Esophagus mucosa (tissue), 1 donor: ENCODE measurements around the gene CLTCL1. TPM values are rescaled to one million over a fixed set of nuclear protein-coding genes. Genes with fewer than 3 reads are reported as not detected.
A peak's percentile ranks its signal among the peaks of the same experiment; 100 is the strongest.
"Not testable (repeated sequence)": the region's sequence is repeated elsewhere in the genome, so short reads cannot be mapped to it uniquely, and the experiment has no call there.

ENCODE experiments used
- ATAC-seq: fragments of 200-7000 bp; cut with Tn5 transposase; one replicate; pipeline ENCODE4 v1.9.1; 2020
- total RNA-seq: library from RNA; stranded (reverse); gene quantifications from one replicate; pipeline ENCODE4 v1.2.4, GENCODE V29; 2023
- donor health status: DM: yes; HTN: yes; CAD: no.

CLTCL1 gene
- total RNA-seq, 1 donor from 2014 or later: 6.8 TPM

DNA sequence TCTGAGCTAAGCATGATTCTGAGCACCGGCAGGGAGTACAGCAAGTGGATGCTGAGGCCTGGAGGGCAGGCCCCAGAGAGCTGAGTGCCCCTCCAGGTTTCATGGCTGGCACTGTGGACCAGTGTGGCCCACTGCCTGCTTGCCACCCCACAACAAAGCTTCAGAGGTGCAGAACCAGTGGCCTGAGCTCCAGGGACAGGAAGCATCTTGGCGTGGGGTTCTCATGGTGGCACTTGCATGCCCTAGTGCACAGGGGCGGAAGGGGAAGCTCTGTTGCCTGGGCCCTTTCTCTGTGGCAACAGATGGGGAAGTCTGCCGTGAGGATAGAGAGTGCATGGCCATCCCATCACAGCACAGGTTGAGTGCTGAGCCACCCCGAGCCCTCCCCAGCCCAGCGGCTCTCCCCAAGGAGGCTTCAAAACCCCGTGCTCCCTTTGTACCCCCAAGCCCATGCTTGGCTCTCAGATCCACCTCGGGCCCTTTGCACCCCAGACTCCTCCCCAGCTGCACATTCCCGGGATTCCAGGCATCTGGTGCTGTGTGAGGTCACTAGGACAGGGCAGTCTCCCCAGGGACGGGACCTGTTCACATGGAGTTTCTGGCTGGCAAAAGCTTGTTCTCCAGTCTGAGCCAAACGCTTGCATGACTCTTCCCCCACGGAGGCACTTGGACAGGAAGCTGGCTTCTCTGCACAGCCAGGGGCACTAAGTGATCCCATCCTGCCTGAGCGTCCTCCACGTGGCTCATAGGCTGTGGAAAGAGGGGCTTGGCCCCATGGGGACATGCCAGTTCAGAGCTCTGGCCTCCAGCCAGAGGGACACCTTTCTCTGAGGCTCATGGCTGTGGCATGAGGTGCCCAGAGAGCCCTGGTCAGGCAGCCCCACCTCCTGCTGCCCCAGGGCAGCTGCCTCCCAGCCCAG, 117.2 kb downstream of the CLTCL1 start:
- no peak for ATAC-seq

DNA sequence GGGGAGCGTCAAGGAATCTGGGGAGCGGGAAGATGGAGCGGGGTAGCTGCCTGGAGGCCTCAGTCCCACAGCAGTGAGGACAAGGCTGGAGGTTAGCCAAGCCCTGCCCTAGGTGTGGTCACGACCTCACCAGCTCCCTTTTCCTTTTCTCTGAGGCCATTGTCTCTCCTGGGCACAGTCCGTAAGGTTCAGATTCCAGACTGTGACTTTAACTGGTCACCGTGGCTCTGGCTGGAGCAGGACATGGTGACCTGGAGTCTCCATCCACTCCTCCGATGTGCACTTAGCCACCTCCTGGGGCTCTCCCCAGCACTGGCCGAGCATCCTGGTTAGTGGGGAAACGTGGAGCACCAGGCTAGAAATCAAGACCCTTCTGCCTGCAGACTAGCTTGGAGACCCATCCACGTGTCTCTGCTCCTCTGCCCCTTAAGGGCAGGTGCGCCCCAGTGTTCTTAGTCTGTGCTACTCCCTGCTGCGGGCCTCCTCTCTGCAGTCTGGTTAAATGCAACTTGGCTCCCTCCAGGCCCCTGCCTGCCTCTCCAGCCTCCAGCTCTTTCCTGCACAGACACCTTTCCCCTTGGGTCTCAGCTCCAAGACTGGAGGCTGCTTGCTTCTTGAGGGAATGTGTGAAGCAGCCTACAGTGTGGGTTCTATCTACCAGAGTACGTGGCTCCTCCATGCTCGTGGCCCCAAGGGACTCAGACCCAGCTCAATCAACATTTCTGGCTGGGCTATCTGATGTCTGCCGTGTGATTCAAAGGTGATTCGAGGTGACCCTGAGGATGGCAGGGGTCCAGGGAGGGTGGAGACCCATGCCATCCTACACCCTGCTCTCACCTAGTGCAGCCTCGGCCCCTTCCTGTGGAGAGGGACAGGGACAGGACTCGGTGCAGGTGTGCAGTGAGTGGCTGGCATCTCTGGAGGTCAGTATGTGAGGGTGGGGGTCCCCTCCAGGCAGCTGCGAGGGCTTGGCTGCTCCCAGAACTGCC, 118.2 kb downstream of the CLTCL1 start:
- peak; percentile 3 for ATAC-seq

DNA sequence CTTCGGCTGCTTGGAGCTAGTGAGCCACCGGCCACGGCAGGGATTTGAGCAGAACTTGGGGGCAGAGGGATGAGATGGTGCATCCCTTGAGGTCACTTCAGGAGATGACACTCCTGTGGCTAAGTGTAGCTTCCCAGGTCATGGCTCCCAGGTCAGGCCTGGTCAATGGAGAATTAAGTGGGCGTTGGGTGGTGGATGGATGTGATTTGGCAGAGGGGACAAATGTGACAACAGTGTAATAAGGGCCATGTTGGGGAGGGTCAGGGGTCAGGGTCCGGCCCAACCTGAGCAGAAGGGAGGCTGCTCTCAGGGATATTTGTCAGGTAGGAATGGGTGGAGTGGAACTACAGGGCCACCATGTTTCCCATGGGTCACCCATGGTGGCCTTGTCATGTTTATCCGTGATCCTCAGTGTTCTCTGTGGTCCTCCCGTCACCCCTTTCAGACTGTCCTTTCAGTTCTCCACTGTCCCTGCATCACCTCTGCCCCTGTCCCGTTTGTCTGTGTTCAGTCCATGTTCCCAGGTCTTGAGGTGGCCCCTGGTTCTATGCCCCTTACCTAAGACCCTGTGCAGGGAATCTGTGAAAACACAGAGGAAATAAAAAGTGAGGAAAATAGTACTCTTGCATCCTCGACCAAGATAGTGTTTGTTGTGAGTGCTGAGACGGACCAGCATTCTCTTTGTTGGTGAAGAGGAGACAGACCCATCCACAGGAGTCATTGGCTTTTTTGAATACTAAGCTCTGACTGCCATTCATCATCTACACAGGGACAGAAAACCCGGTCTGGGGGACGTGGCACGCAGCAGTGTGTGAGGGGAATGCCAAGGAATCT, 119.1 kb downstream of the CLTCL1 start:
- ATAC-seq: no peak

DNA sequence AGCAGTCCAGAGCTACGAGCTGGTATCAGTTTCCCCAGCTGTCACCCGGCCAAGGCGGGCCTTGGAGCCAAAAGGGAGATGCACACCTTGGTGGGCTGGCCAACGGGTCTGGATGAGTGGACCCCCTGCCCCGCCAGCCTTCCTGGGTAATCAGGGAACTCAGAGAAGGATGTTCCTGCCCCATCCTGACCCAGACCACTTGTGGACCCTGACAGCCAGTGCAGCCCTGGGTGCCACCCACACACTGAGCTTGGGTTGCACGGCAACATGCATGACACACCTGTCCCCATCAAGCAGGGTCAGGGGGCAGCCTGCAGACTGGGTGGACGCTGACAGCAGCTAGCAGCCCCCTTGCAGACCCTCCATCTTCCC, 121.6 kb downstream of the CLTCL1 start:
- ATAC-seq: no peak

DNA sequence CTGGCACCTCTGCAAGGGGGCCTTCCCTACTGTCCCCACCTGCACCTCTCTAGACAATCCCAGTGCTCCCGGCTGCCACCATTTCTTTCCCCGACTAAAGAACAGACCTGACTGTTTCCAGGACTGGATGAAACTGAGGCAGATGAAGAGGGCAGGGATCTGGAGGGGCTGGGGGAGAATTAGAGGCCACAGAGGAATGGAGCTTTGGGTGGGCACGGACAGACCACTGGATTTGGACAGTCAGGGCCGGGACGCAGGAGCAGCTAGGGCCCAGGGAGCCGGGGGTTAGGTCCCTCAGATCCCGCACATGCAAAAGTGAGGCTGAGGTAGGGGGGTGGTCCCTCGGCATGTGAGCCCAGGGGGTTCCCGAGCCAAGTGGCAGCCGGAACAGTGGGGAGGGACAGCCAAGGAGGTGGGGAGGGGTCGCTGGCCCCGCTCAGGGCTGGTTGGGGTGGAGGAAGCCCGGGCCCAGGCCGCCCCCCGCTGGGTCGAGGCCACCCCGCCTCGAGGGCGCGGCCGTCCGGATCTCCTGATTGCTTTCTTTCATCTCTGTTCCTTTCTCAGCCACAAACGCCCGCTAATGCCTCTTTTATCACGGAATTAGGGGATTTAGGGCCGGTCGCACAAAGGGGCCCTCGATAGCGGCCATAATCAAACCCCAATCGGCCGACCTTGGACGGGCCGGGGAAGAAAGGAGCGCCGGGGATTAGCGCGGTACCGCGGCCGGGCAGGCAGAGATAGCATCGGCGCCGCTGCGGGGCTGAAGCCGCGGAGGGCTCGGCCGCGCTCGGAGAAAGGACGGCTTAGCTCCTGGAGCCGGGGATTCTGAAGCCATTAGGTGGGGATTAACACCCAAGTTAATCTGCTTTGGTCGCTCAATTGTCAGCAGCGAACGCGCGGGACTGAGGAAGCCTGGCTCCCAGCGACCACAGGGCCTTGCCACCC, 122.2 kb downstream of the CLTCL1 start:
- ATAC-seq: no peak

DNA sequence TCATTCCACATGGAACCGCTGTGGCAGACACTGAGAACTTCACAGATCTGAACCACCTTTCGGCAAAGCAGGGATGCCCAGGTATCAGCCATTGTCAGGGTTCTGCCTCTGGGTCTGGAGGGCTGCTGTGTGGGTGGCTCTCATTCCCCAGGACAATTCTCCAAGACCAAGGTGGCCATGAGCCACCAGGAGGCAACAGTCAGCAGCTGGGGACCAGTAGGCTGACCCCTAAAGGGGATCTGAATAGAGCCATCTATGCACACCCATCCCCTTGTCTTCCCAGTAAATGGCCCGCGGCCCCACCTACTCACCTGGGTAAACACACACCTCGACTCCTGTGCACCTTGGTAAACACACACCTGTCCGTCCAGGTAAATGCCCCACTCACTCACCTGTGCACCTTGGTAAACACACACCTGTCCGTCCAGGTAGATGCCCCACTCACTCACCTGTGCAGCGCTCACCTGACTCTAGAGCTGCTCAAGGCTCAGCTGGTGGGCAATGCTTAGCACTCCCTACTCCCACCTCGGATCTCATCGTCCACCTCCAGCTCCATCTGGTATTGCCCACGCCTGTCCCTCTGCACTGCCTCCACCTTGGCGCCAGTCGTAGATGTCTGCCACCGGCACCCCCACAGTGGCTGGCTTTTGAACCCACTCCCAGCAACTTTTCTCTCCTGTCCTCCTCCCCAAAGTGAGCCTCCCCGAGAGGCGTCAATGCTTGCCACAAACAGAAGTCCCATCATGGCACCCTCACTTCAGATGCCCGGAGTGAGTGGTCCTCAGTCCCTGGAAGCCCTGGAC, 123.2 kb downstream of the CLTCL1 start:
- ATAC-seq: no peak

DNA sequence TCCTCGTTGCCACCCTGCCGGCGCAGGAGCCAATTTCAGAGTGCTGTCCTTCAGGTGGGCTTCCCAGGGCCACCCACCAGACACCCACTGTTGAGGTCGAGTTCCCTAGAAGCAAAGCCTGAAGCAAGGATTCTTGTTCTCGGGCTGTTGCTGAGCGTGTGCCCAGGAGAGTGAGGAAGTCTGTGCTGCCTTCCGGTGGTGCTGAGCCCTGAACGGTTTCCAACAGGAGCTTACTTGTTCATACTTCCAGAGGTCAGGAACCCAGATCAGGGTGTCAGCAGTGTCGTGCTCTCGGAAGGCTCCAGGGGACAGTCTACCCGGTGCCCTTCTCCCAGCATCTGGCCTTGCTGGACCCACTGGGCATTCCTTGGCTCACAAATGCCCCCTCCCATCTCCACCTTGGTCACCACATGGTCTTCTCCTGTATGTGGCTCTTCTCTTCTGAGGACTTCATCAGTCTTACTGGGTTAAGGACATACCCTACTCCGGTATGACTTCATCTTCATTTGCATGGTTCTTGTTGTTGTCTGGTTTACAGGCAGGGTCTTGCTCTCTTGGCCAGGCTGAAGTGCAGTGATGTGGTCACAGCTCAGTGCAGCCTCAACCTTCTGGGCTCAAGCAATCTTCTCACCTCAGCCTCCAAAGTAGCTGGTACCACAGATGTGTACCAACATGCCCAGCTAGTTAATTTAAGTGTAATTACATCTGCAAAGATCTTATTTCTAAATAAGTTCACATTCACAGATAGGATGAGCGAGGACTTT, 124.2 kb downstream of the CLTCL1 start:
- no peak for ATAC-seq

DNA sequence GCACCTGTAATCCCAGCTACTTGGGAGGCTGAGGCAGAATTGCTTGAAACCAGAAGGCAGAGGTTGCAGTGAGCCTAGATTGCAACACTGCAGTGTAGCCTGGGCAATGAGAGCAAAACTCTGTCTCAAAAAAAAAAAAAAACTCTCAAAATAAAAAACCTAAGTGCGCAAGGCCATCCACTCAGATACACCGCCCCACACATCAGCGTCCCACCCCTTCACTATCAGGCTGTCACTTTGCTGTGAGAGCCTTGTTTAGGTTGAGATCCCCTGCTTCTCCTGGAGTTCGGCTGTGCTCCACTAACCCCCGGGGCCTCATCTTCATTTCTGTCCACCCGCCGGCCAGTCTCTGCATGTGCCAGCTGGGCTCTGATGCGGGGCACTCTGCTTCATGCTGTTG, 125.1 kb downstream of the CLTCL1 start:
- no peak for ATAC-seq

DNA sequence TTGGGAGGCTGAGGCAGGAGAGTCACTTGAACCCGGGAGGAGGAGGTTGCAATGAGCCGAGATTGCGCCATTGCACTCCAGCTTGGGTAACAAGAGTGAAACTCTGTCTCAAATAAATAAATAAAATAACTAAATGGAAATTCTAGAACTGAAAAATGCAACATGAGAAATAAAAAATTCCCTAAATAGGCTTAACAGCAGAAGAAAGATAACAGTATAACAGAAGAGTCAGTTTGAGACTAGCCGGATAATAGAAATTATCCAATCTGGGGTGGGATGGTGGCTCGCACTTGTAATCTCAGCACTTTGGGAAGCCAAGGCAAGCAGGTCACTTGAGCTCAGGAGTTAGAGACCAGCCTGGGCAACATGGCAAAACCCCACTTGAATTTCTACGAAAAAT, 127.1 kb downstream of the CLTCL1 start:
- no peak for ATAC-seq

DNA sequence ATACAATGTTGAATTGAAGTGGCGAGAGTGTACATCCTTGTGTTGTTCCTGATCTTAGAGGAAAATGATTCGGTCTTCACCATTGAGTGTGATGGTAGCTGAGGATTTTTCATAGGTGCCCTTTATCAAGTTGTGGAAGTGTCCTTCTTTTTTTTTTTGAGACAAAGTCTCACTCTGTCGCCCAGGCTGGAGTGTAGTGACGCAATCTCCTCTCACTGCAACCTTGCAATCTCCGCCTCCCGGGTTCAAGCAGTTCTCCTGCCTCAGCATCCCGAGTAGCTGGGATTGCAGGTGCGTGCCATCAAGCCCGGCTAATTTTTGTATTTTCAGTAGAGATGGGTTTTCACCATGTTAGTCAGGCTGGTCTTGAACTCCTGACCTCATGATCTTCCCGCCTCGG, 132.9 kb downstream of the CLTCL1 start:
- ATAC-seq: not testable (repeated sequence)

DNA sequence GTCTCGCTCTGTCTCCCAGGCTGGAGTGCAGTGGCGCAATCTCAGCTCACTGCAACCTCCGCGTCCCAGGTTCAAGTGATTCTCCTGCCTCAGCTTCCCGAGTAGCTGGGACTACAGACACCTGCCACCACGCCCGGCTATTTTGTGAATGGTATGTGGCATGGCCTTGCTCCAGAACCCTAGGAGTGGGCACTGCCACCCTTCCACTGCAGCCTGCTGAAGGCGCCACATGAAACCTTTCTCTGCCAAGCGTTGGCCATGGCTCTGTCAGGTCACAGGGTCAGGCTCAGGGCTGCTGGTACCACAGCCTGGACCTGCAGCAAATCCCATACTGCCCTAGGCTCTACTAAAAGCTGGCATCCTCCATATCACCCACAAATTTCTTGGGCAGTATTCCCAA, 135.4 kb downstream of the CLTCL1 start:
- not testable (repeated sequence) for ATAC-seq

DNA sequence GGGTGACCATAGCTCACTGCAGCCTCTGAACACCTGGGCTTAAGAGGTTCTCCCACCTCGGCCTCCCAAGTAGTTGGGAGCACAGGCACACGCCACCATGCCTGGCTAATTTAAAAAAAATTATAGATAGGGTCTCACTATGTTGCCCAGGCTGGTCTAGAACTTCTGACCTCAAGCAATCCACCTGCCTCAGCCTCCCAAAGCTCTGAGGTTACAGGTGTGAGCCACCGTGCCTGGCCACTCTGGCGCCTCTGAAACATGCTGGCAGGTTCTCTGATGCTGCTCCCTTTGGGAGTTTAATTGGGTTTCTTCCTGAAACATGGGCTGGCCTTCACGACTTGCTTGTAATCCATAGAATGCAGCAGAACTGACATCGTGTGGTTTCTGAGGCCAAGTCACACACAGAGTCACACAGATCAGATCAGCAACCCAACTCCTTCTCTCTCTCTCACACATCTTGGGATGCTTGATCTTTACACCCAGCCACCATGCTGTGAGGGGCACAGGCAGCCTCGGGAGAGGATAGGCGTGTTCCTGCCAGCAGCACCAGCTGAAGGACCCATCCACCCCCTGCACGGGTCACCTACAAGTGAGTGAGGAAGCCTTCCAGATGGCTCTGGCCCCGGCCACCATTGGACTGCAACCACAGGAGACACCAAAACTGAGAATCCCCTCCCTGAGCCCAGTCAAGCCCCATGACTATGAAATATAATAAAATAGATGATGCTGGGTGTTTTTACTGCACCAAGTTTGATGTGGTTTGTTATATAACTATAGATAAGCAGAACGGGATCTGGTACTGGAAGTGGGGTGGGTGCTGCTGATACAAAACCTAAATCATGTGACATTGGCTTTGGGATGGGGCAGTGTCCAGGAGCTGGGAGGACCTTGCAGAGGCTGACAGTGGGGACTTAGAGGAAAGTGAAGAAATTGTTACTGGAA, 138.3 kb downstream of the CLTCL1 start:
- no peak for ATAC-seq

DNA sequence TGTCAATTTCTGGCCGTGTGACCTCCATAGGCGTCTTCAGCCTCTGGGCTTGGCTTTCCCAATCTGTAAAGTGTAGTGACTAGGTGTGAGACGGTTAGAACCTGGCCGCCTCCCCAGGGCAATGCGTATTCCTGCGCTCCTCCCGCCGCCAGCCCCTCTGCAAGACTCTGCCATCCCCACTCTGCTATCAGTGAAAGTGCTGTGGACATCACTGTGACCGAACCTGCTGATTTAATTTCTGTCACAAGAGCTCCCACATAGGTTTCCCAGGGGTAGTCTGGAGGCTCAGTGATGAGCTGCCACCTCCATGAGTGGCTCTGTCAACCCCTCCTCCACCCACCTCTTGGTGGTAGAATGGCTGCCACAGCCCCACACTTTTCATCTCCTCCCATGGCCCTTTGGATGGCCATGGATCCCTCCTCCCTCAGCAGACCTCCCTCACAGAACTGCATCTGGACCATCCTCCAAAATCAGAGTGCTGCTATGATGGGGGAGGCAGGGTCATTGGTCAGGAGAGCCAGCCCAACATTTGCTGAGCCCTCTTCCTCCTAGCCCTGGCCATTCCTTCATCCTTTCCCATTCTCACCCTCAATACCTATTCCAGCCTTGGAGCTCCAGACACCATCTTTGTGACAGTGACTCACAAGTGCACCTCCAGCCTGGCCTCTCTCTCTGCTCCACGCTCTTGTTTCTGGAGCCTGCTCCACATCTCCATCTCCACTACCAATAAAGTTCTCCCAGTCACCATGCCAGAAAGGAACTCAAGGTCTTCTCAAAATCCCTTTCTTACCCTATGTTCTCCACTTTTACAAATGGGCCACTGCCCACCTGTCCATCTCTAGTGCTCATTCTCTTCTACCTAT, 140.0 kb downstream of the CLTCL1 start:
- ATAC-seq: no peak

DNA sequence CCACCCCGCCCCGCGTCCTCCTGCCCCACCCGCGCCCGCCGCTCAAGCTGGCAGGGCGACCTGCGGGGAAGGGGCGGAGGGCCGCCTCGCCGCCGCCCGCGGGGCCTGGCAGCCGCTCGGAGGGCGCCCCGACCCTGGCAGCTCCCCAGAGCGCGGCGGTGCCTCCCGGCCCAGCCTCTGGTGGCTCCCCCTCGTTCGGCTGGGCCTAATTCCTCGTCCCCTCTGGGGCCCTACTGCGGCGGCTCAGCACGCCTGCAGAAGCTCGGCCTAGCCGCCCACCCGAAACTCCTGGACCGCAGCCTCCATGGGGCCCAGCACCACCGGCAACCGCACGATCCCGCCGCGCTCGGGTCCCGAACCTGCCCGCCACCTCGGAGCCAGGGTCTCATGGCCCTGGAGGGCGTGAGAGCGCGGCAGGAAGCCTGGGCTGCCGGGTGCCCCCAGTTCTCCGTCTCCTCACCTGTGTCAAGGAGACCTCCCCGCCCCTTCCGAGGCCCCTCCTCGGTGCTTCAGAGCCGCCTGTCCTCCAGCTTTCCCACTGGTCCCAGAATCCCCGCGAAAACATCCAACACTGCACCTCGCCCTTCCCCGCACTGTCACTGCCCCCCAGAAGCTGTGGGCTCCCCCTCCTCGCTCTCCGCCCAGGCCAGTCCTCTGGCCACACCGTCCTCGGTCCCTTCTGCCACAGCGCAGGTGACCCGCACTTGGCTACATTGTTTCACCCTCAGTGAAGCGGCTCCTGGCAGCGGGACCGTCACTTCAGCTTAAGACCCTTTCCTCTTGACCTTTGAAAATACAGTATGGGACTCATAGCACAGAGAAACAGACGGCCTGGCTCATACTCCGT, 140.8 kb downstream of the CLTCL1 start:
- ATAC-seq: no peak

DNA sequence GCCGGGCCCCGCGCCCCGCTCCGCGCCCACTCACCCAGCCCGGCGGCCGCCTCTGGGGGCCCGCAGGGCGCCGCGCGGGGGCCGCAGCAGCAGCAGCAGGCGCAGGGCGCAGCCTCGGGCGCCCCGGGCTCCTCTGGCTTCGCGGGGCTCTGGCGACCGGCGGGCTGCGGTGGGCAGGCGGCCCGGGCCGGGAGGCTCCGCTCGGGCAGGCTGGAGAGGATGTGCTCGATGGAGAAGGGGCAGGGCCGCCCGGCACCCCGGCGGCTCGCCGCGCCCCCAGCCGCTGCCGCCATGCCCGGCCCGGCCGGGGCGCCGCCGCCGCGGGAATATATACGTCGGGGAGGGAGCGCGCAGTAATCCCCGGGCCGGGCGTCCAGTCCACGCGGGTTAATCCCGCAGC, 141.5 kb downstream of the CLTCL1 start, which contains the start of gene GSC2:
GSC2 (minus strand) TSS at position 302 of the 400 bp plus-strand sequence; CDS start at position 293, 9 bp downstream.
- no peak for ATAC-seq
